NT2/D1 (cell line): Measurements from ENCODE around the gene DCDC2C.

Experiments used
- YY1 ChIP-seq: IDR thresholded peaks from 2 replicates; pipeline ENCODE4 v1.6.1; 2011; ENCODE audit not compliant: insufficient read length, insufficient read depth
- ZNF274 ChIP-seq: IDR thresholded peaks from 2 replicates; pipeline ENCODE4 v1.6.1; 2011; ENCODE audit warnings: mild to moderate bottlenecking, low read depth, low read length

DNA sequence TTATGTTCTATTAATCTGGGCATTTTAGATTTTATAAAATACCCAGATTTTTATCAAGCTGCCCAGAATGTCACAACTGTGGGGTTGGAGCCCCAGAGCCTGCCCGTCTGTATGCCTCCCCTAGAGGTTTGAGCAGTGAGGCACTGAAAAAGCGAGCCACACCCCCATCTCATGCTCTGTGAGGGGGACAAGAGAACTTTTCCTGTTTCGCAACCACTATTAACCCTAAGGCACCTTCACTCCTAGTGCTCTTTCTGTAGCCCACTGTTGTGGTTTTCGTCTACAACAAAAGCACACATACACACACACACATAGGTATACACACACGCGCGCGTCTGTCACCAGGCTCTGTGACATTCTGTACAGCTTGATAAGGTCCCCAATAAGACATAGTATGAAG lies 38.0 kb downstream of the DCDC2C start:
- TF ChIP-seq ZNF274 (no peak), YY1 (no peak)
